GM23338 (cell line): ENCODE results near the gene KIAA1671.

Experiments used
- CTCF ChIP-seq, 2 experiments: fragments of 200-600 bp in 1 of 2; sonication (generic) in 1 of 2; conservative IDR thresholded peaks; 2 replicates each; pipeline versions ENCODE4 v1.5.1 to v1.6.1; 2016 to 2017; ENCODE audit warnings: antibody characterized with exemption in 2 of 2, low read depth in 2 of 2, mild to moderate bottlenecking in 2 of 2, moderate library complexity in 1 of 2
- EZH2phosphoT487 ChIP-seq: fragments of 200-600 bp; sonication (generic); IDR thresholded peaks from one replicate; pipeline ENCODE4 v1.8.1; 2018; ENCODE audit warnings: antibody characterized with exemption; ENCODE audit not compliant: unreplicated experiment
- POLR2AphosphoS5 ChIP-seq: IDR thresholded peaks from 2 replicates; pipeline ENCODE4 v1.6.1; 2016; ENCODE audit warnings: antibody characterized with exemption, low read depth
- ZNF331 ChIP-seq: fragments of 250-450 bp; sonication (Bioruptor Pico); IDR thresholded peaks from 2 replicates; pipeline ENCODE4 v1.5.0; 2020; ENCODE audit warnings: low read depth, mild to moderate bottlenecking, moderate library complexity

GRCh38 chr22:25086902-25087282, 134.4 kb downstream of the KIAA1671 start:
- no peak for TF ChIP-seq CTCF (conservative IDR thresholded peaks at IDR 0.05; ENCODE audit: low read depth in 2 of 2)
- no peak for TF ChIP-seq ZNF331 (CRISPR knock-in tag)
- no peak for TF ChIP-seq EZH2phosphoT487
- TF ChIP-seq POLR2AphosphoS5: no peak
